WERI-Rb-1 (cell line): Measurements from ENCODE around the gene INPP4B.

Source experiments
- DNase-seq: peaks from one replicate; pipeline ENCODE4 v3.0.0-alpha.2; 2020
- H3K27ac ChIP-seq: fragments of 250-450 bp; sonication (Bioruptor Pico); 2 replicates; pipeline ENCODE4 v1.5.1; 2020; ENCODE audit warnings: mild to moderate bottlenecking, moderate library complexity
- H3K27me3 ChIP-seq: fragments of 250-450 bp; sonication (Bioruptor Pico); 2 replicates; pipeline ENCODE4 v1.5.1; 2021; ENCODE audit warnings: mild to moderate bottlenecking, low read depth, moderate library complexity; ENCODE audit not compliant: insufficient read depth, severe bottlenecking
- H3K36me3 ChIP-seq: fragments of 250-450 bp; sonication (Bioruptor Pico); 2 replicates; pipeline ENCODE4 v1.5.1; 2020; ENCODE audit warnings: mild to moderate bottlenecking, moderate library complexity
- H3K4me3 ChIP-seq: 2 replicates; pipeline ENCODE4 v1.5.1; 2011; ENCODE audit warnings: low read depth, mild to moderate bottlenecking, control low read depth, low read length
- H3K9me3 ChIP-seq: fragments of 250-450 bp; sonication (Bioruptor Pico); 2 replicates; pipeline ENCODE4 v1.5.1; 2021; ENCODE audit warnings: mild to moderate bottlenecking, moderate library complexity; ENCODE audit not compliant: severe bottlenecking
- CTCF ChIP-seq: IDR thresholded peaks from 2 replicates; pipeline ENCODE4 v1.5.1; 2011; ENCODE audit warnings: low read depth, mild to moderate bottlenecking, control low read depth, inconsistent platforms, low read length

Gene INPP4B

GRCh38 chr4:142129931-142130330, 716.2 kb downstream of the INPP4B start:
- Histone ChIP-seq H3K27me3 (no peaks in the 10 kb centered on the region), H3K36me3 (no peaks in the 10 kb centered on the region), H3K9me3 (no peaks in the 10 kb centered on the region), H3K27ac (no peak overlapping the region), H3K4me3 (no peak overlapping the region)
- DNase-seq, result no peak
- no peak for TF ChIP-seq CTCF

DNA sequence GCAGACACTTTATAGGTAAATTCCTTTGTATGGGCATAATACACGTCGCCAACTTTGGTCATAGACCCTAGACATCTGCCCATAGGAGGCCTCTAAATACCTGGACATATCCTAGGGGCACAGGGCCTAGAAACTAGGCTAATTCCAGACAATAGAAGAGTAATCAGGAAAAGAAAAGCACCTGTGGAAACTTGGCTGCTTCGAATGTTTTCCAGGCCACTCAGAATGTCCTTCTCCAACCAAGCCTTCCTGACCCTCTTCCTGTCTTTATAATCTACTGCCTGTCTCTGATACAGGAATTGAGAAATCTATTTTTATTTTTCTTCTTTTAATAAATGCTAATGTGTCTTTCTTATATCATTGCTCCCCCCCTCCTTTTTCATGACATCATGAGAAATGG, 716.6 kb downstream of the INPP4B start:
- DNase-seq, result no peak
- Histone ChIP-seq H3K36me3 (no peaks in the 10 kb centered on the region), H3K27ac (no peak overlapping the region), H3K9me3 (no peaks in the 10 kb centered on the region), H3K4me3 (no peak overlapping the region), H3K27me3 (no peaks in the 10 kb centered on the region)
- TF ChIP-seq CTCF, result no peak

GRCh38 chr4:142128529-142128928, 717.6 kb downstream of the INPP4B start:
- no peak for TF ChIP-seq CTCF
- no peaks in the 10 kb centered on the region for H3K36me3 ChIP-seq
- no peak for DNase-seq
- no peak overlapping the region for H3K27ac ChIP-seq
- no peaks in the 10 kb centered on the region for H3K27me3 ChIP-seq
- H3K9me3 ChIP-seq, result no peaks in the 10 kb centered on the region
- no peak overlapping the region for H3K4me3 ChIP-seq

- TF ChIP-seq CTCF, result peak; percentile 66
- Histone ChIP-seq H3K27me3 (no peaks in the 10 kb centered on the region), H3K36me3 (no peaks in the 10 kb centered on the region), H3K9me3 (no peaks in the 10 kb centered on the region), H3K27ac (no peak overlapping the region), H3K4me3 (no peak overlapping the region)
- peak; percentile 61 for DNase-seq
Observed at GRCh38 chr4:142126890-142127497, 719.1 kb downstream of the INPP4B start.

GRCh38 chr4:142124874-142125273, 721.2 kb downstream of the INPP4B start:
- Histone ChIP-seq H3K36me3 (no peaks in the 10 kb centered on the region), H3K27ac (no peak overlapping the region), H3K27me3 (no peaks in the 10 kb centered on the region), H3K4me3 (no peak overlapping the region), H3K9me3 (no peaks in the 10 kb centered on the region)
- DNase-seq, result no peak
- no peak for TF ChIP-seq CTCF
